Neural crest cell (in vitro differentiated cells): ENCODE results near the gene NRXN3. TPM values are rescaled to one million over a fixed set of nuclear protein-coding genes. Genes with fewer than 3 reads are reported as not detected.

Experiments
- DNase-seq: peaks from one replicate; pipeline ENCODE4 v3.0.0; 2021; ENCODE audit warnings: low read depth, mixed read lengths, low spot score
- H3K27ac Mint-ChIP-seq: one replicate; pipeline ENCODE4 v1.8.0; 2021; ENCODE audit warnings: mild to moderate bottlenecking, mixed read lengths; ENCODE audit not compliant: unreplicated experiment
- H3K27me3 Mint-ChIP-seq: 2 replicates; pipeline ENCODE4 v1.8.0; 2021; ENCODE audit warnings: low read depth, mild to moderate bottlenecking, mixed read lengths
- H3K36me3 Mint-ChIP-seq: 2 replicates; pipeline ENCODE4 v1.8.0; 2021; ENCODE audit warnings: low read depth, mild to moderate bottlenecking, mixed read lengths
- H3K4me1 Mint-ChIP-seq: 2 replicates; pipeline ENCODE4 v1.8.0; 2021; ENCODE audit warnings: mixed read lengths
- H3K4me3 Mint-ChIP-seq: one replicate; pipeline ENCODE4 v1.8.0; 2021; ENCODE audit warnings: mild to moderate bottlenecking, mixed read lengths
- H3K9me3 Mint-ChIP-seq: 2 replicates; pipeline ENCODE4 v1.8.0; 2021; ENCODE audit warnings: mixed read lengths
- total RNA-seq: library from RNA; stranded (reverse); gene quantifications from 2 replicates; pipeline ENCODE4 v1.2.1, GENCODE V29; 2021
- TF ChIP-seq, protein P1 (sequence below): fragments of 200-600 bp; sonication (generic); conservative IDR thresholded peaks from 2 replicates; pipeline ENCODE4 v1.5.0; 2021; ENCODE audit warnings: antibody characterized with exemption, mild to moderate bottlenecking

Gene NRXN3
- total RNA-seq, 1 donor from 2014 or later, result 2.5 TPM

DNA sequence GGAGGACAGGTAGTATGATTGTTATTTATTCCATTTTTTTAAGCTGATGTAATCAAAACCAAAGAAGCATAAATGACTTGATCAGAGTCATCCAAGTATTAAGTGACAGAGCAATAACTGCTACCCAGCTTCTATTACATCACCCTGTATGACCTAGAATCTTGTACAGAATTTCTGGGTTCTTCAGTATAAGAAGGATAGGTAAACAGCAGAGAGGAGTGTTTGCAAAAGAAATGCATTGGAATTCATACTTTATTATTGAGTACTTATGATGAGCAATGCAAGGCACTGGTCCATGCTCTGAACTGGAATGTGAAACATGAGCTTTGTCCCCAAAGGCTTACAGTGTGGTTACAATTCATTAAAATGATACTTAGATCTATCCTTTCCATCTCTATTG, 1124.3 kb downstream of the NRXN3 start:
- DNase-seq, result no peak
- no peaks in the 10 kb centered on the region for H3K36me3 Mint-ChIP-seq
- TF ChIP-seq, protein P1, sequence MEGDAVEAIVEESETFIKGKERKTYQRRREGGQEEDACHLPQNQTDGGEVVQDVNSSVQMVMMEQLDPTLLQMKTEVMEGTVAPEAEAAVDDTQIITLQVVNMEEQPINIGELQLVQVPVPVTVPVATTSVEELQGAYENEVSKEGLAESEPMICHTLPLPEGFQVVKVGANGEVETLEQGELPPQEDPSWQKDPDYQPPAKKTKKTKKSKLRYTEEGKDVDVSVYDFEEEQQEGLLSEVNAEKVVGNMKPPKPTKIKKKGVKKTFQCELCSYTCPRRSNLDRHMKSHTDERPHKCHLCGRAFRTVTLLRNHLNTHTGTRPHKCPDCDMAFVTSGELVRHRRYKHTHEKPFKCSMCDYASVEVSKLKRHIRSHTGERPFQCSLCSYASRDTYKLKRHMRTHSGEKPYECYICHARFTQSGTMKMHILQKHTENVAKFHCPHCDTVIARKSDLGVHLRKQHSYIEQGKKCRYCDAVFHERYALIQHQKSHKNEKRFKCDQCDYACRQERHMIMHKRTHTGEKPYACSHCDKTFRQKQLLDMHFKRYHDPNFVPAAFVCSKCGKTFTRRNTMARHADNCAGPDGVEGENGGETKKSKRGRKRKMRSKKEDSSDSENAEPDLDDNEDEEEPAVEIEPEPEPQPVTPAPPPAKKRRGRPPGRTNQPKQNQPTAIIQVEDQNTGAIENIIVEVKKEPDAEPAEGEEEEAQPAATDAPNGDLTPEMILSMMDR, result no peak
- H3K4me1 Mint-ChIP-seq, result peaks cover 11% of the 10 kb centered on the region
- H3K27me3 Mint-ChIP-seq, result no peaks in the 10 kb centered on the region
- H3K9me3 Mint-ChIP-seq, result no peaks in the 10 kb centered on the region
- no peak overlapping the region for H3K27ac Mint-ChIP-seq
- no peak overlapping the region for H3K4me3 Mint-ChIP-seq

DNA sequence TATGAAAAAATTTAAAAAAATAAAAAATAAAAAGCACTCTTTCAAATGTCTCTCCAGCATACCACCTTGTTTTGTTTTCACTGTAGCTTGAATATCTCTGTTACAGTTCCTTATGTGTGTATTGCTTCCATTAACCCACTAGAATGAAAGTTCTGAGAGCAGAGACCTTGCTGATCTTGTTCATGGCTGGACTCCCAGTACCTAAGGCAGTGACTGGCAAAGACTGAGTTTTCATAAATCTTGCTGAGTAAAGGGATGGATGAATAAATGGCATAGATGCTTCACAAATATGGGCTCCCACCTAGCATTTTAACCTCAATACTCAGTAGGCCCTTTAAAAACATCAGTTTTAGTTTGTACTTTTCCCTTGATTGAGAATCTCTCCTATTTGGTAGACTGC, 1125.2 kb downstream of the NRXN3 start:
- TF ChIP-seq, protein P1, result no peak
- Mint-ChIP-seq H3K4me3 (no peak overlapping the region), H3K9me3 (no peaks in the 10 kb centered on the region), H3K27me3 (no peaks in the 10 kb centered on the region), H3K36me3 (no peaks in the 10 kb centered on the region), H3K27ac (no peak overlapping the region), H3K4me1 (peaks cover 7% of the 10 kb centered on the region)
- DNase-seq, result no peak

DNA sequence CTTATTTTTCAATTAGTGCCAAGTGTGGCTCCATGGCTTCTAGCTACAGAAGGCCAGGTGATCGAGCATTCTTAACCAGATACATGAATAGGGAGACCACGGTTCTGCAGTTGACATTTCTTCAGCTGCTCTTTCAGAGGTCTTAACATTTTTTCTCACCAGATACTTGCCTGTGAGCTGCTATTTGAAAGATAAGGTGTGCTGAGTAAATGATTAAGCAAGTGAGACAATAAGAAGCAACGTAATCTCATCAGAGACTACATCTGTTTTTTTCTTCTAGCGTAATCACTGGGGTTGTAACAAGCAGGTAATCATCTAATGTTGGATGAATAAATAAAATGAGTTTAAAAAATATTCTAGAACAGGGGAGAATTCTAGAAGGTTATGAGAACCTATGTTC, 1128.2 kb downstream of the NRXN3 start:
- H3K9me3 Mint-ChIP-seq, result peaks cover 5% of the 10 kb centered on the region
- no peak overlapping the region for H3K4me3 Mint-ChIP-seq
- H3K27ac Mint-ChIP-seq, result no peak overlapping the region
- H3K4me1 Mint-ChIP-seq, result peaks cover 7% of the 10 kb centered on the region
- no peaks in the 10 kb centered on the region for H3K36me3 Mint-ChIP-seq
- TF ChIP-seq, protein P1, result no peak
- no peak for DNase-seq
- no peaks in the 10 kb centered on the region for H3K27me3 Mint-ChIP-seq

DNA sequence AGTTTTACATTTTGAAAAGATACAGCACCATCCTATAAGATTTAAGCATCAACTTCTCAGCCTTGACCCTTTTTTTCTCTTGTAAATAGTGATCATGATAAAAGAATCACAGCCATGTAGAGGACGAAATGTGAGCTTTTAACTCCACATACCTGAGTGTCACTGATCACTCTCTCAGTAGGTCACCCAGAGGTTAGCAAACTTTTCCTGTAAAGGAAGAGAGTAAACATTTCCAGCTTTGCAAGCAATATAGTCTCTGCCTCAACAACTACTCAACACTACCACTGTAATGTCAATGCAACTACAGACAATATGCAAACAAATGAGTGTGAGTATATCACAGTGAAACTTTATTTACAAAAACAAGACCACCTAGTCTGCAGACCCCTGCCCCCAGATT, 1129.0 kb downstream of the NRXN3 start:
- DNase-seq, result no peak
- H3K9me3 Mint-ChIP-seq, result peaks cover 5% of the 10 kb centered on the region
- TF ChIP-seq, protein P1, result no peak
- no peak overlapping the region for H3K27ac Mint-ChIP-seq
- H3K4me3 Mint-ChIP-seq, result no peak overlapping the region
- H3K36me3 Mint-ChIP-seq, result no peaks in the 10 kb centered on the region
- no peaks in the 10 kb centered on the region for H3K4me1 Mint-ChIP-seq
- no peaks in the 10 kb centered on the region for H3K27me3 Mint-ChIP-seq

DNA sequence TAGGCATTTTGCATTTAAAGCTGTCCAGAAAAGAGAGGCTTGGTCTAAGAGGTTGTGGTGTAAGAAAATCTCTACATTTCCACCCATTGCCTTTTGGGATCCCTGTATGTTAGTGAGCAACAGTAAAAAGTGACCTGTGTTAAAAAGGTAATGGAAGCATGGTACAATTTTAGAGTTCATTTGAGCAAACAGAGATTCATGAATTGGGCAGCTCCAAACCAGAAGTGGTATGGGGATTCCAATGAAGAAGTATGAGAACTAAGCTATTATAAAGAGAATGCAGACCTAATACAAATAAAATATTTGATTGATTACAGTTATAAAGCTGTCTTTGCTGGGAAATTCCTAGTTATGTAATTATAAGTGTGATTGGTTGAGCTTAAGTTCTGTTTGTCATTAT, 1134.1 kb downstream of the NRXN3 start:
- Mint-ChIP-seq H3K9me3 (peaks cover 5% of the 10 kb centered on the region), H3K27ac (no peak overlapping the region), H3K4me1 (no peaks in the 10 kb centered on the region), H3K27me3 (no peaks in the 10 kb centered on the region), H3K36me3 (no peaks in the 10 kb centered on the region), H3K4me3 (no peak overlapping the region)
- TF ChIP-seq, protein P1, result no peak
- DNase-seq, result no peak

DNA sequence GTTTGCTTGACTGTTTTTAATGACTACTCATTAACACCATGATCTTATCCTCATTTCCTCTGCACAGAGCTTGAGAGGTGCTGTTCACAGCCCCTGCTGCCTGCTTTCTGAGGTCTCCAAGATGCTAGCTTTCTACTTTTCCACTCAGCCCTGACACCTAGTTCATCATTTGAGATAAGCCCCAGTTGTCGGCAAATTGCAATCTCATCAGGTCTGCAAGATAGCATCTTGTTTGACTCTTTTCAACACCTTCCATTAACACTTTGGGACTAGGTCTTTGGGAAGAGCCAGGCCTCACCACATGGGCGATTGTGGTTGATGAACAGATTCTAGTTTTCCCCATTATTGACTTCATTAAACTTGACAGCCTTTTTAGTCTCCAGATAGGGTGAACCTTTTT, 1136.4 kb downstream of the NRXN3 start:
- no peak for DNase-seq
- Mint-ChIP-seq H3K4me1 (no peaks in the 10 kb centered on the region), H3K27me3 (no peaks in the 10 kb centered on the region), H3K36me3 (no peaks in the 10 kb centered on the region), H3K4me3 (no peak overlapping the region), H3K27ac (no peak overlapping the region), H3K9me3 (peaks cover 5% of the 10 kb centered on the region)
- TF ChIP-seq, protein P1, result no peak
